PC-9 (cell line): ENCODE results near the gene RNF10. TPM values are rescaled to one million over a fixed set of nuclear protein-coding genes. Genes with fewer than 3 reads are reported as not detected.
A peak's percentile ranks its signal among the peaks of the same experiment; 100 is the strongest.

Source experiments
- BruUV-seq: library from RNA; stranded (reverse); fragments of 400-500 nt; replicated peaks from 2 replicates; lab custom pipeline; 2021; lab: Mats Ljungman, UMichigan
- CTCF ChIA-PET: fragments of 300-600 bp; sonication (Branson Sonifier 250); formaldehyde crosslinking; loops from one replicate; lab custom pipeline; 2022; ENCODE audit warnings: antibody characterized with exemption; lab: Charles Lee
- POLR2A ChIA-PET: fragments of 300-600 bp; sonication (Branson Sonifier 250); formaldehyde crosslinking; loops from one replicate; lab custom pipeline; 2022; ENCODE audit warnings: antibody characterized with exemption; ENCODE audit not compliant: unreplicated experiment; lab: Charles Lee
- DNase-seq, 2 experiments: peaks; one replicate each; pipeline versions ENCODE4 v3.0.0 to v3.0.0-alpha.2; 2015 to 2022; ENCODE audit warnings: mixed read lengths in 1 of 2
- H2AFZ ChIP-seq: fragments of 200-600 bp; sonication (generic); 2 replicates; pipeline ENCODE4 v1.8.1; 2017; ENCODE audit warnings: antibody characterized with exemption
- H3F3A ChIP-seq: fragments of 200-600 bp; sonication (generic); 2 replicates; pipeline ENCODE4 v1.8.1; 2017; ENCODE audit warnings: antibody characterized with exemption, mild to moderate bottlenecking, low read depth; ENCODE audit not compliant: insufficient read depth
- H3K27ac ChIP-seq: fragments of 200-600 bp; sonication (generic); 2 replicates; pipeline ENCODE4 v1.6.1; 2016; ENCODE audit warnings: mixed run types
- H3K27me3 ChIP-seq: fragments of 200-600 bp; sonication (generic); 2 replicates; pipeline ENCODE4 v1.6.1; 2016; ENCODE audit warnings: low read depth, mixed run types; ENCODE audit not compliant: insufficient read depth
- H3K36me3 ChIP-seq: fragments of 200-600 bp; sonication (generic); 2 replicates; pipeline ENCODE4 v1.6.1; 2016; ENCODE audit warnings: low read depth, mixed run types
- H3K4me1 ChIP-seq: fragments of 200-600 bp; sonication (generic); replicated peaks from 2 replicates; pipeline ENCODE4 v1.6.1; 2016; ENCODE audit warnings: mixed run types; ENCODE audit not compliant: insufficient read depth
- H3K4me2 ChIP-seq: fragments of 200-600 bp; sonication (generic); 2 replicates; pipeline ENCODE4 v1.6.1; 2017; ENCODE audit warnings: mixed run types
- H3K4me3 ChIP-seq: fragments of 200-600 bp; sonication (generic); 2 replicates; pipeline ENCODE4 v1.6.1; 2016; ENCODE audit warnings: mixed run types
- H3K79me2 ChIP-seq: fragments of 200-600 bp; sonication (generic); 2 replicates; pipeline ENCODE4 v1.6.1; 2017; ENCODE audit warnings: low read depth, mixed run types
- H3K9me2 ChIP-seq: fragments of 200-600 bp; sonication (generic); 2 replicates; pipeline ENCODE4 v1.8.1; 2017; ENCODE audit warnings: mild to moderate bottlenecking; ENCODE audit not compliant: insufficient read depth
- H3K9me3 ChIP-seq: fragments of 200-600 bp; sonication (generic); 2 replicates; pipeline ENCODE4 v1.8.1; 2016; ENCODE audit warnings: low read depth; ENCODE audit not compliant: insufficient read depth
- H4K20me1 ChIP-seq: fragments of 200-600 bp; sonication (generic); 2 replicates; pipeline ENCODE4 v1.8.1; 2017; ENCODE audit not compliant: insufficient read depth
- CTCF ChIP-seq: fragments of 200-600 bp; sonication (generic); conservative IDR thresholded peaks from 2 replicates; pipeline ENCODE4 v1.6.1; 2017; ENCODE audit warnings: mixed run types, antibody characterized with exemption, mild to moderate bottlenecking, moderate library complexity
- EZH2 ChIP-seq: fragments of 200-600 bp; sonication (generic); IDR thresholded peaks from 2 replicates; pipeline ENCODE4 v1.8.0; 2017; ENCODE audit warnings: antibody characterized with exemption, low read depth
- intact Hi-C: fragments of 100-400 bp; cut with micrococcal nuclease; formaldehyde crosslinking; loops from one replicate; pipeline ENCODE4 v1.10.0; 2022; ENCODE audit not compliant: unreplicated experiment
- total RNA-seq: library from RNA; stranded (reverse); gene quantifications from 2 replicates; pipeline ENCODE4 v1.2.3, GENCODE V29; 2021

The RNF10 gene
- total RNA-seq, 1 experiment from 2014 or later, result 196 TPM

DNA sequence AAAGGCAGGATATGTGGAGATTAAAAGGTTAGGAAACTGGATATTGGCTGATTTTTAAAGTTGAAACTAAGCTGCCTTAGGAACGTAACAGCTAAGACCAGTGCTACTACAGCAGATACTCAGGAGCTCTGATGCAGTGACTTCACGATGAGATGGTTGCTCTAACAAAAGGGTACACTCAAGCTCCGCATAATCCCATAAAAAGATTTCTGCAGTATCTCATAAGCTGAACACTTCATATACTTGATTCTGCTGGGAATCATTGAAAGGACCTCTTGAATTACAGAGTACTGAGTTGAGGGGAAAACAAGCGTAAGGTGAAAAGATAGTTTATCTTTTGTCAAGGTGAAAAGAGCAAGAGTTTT lies 3.7 kb downstream of the RNF10 start:
- Histone ChIP-seq H2AFZ (no peak overlapping the region), H3K4me2 (peak overlapping the region; percentile 92), H3F3A (peaks cover 18% of the 10 kb centered on the region; the same call in 1 of the 2 replicates), H3K4me1 (peaks cover 44% of the 10 kb centered on the region), H3K27me3 (no peaks in the 10 kb centered on the region), H3K9me2 (no peaks in the 10 kb centered on the region), H3K4me3 (peak overlapping the region; percentile 24; the same call in 1 of the 2 replicates), H3K27ac (no peak overlapping the region), H3K9me3 (no peaks in the 10 kb centered on the region), H4K20me1 (peaks cover 75% of the 10 kb centered on the region), H3K79me2 (peaks cover 87% of the 10 kb centered on the region), H3K36me3 (peaks cover 27% of the 10 kb centered on the region; the same call in 1 of the 2 replicates)
- no peak for DNase-seq
- ChIA-PET CTCF (interaction anchor here (0.6 to 0.7 kb wide), 3 partner anchors 12 to 839 kb away, joined by 3 to 7 read pairs (median 3); no protein-coding TSS in a partner anchor), POLR2A (no interaction called here)
- intact Hi-C loops, result no loop called here
- no TSS peak for BruUV-seq
- no peak for TF ChIP-seq EZH2
- TF ChIP-seq CTCF, result no peak

GRCh38 chr12:120538281-120539156 lies 4.4 kb downstream of the RNF10 start:
- no peak overlapping the region for H2AFZ ChIP-seq
- intact Hi-C loops, result no loop called here
- H3K27ac ChIP-seq, result peak overlapping the region; percentile 47
- H3F3A ChIP-seq, result peaks cover 17% of the 10 kb centered on the region; the same call in 1 of the 2 replicates
- H3K36me3 ChIP-seq, result peaks cover 27% of the 10 kb centered on the region; the same call in 1 of the 2 replicates
- H4K20me1 ChIP-seq, result peaks cover 82% of the 10 kb centered on the region
- no TSS peak for BruUV-seq
- H3K4me3 ChIP-seq, result peak overlapping the region; percentile 27; the same call in 1 of the 2 replicates
- peaks cover 94% of the 10 kb centered on the region for H3K79me2 ChIP-seq
- ChIA-PET CTCF (interaction anchor here (0.7 kb wide), 1 partner anchor 11 kb away, joined by 3 read pairs; no protein-coding TSS in a partner anchor), POLR2A (interaction anchor here (0.5 to 0.6 kb wide), 4 partner anchors 33 to 300 kb away, joined by 3 to 4 read pairs (median 3); no protein-coding TSS in a partner anchor)
- H3K4me2 ChIP-seq, result peak overlapping the region; percentile 92
- no peaks in the 10 kb centered on the region for H3K9me2 ChIP-seq
- H3K27me3 ChIP-seq, result no peaks in the 10 kb centered on the region
- no peaks in the 10 kb centered on the region for H3K9me3 ChIP-seq
- TF ChIP-seq EZH2, result no peak
- no peak for TF ChIP-seq CTCF
- DNase-seq, result peak; percentile 58 to 68
- peaks cover 44% of the 10 kb centered on the region for H3K4me1 ChIP-seq

- no peak overlapping the region for H3K4me3 ChIP-seq
Measured at GRCh38 chr12:120539303-120539702, 5.1 kb downstream of the RNF10 start.

More at GRCh38 chr12:120539303-120539702, 5.1 kb downstream of the RNF10 start:
- Histone ChIP-seq H3K9me3 (no peaks in the 10 kb centered on the region), H3K27ac (peak overlapping the region; percentile 47), H3K36me3 (peaks cover 27% of the 10 kb centered on the region; the same call in 1 of the 2 replicates), H3K4me2 (peak overlapping the region; percentile 92), H3K27me3 (no peaks in the 10 kb centered on the region), H3K9me2 (no peaks in the 10 kb centered on the region), H3K4me1 (peaks cover 44% of the 10 kb centered on the region), H3F3A (peaks cover 17% of the 10 kb centered on the region; the same call in 1 of the 2 replicates), H2AFZ (no peak overlapping the region), H4K20me1 (peaks cover 89% of the 10 kb centered on the region), H3K79me2 (peaks cover 100% of the 10 kb centered on the region)
- CTCF ChIA-PET, result no interaction called here
- TF ChIP-seq EZH2 (no peak), CTCF (no peak)
- BruUV-seq, result no TSS peak
- intact Hi-C loops, result no loop called here
- DNase-seq, result no peak
- POLR2A ChIA-PET, result interaction anchor here (0.5 to 0.6 kb wide), 6 partner anchors 12 to 301 kb away, joined by 3 to 15 read pairs (median 4); no protein-coding TSS in a partner anchor
